GM23338 (cell line): Measurements from ENCODE around the gene CSTB. TPM values are rescaled to one million over a fixed set of nuclear protein-coding genes. Genes with fewer than 3 reads are reported as not detected.

Experiments
- ATAC-seq: fragments of 200-7000 bp; cut with Tn5 transposase; 3 replicates; pipeline ENCODE4 v1.9.1; 2020
- DNase-seq: peaks from one replicate; pipeline ENCODE4 v3.0.0-alpha.2; 2015; ENCODE audit warnings: low spot score
- H2AFZ ChIP-seq: fragments of 200-600 bp; sonication (generic); 2 replicates; pipeline ENCODE4 v1.8.0; 2016; ENCODE audit warnings: antibody characterized with exemption, mild to moderate bottlenecking, moderate library complexity
- H3F3A ChIP-seq: fragments of 200-600 bp; sonication (generic); replicated peaks from 2 replicates; pipeline ENCODE4 v1.8.0; 2017; ENCODE audit warnings: antibody characterized with exemption, mixed run types, low read depth
- H3K27ac ChIP-seq: fragments of 200-600 bp; sonication (generic); 2 replicates; pipeline ENCODE4 v1.6.1; 2016; ENCODE audit warnings: low read depth
- H3K27me3 ChIP-seq: fragments of 200-600 bp; sonication (generic); 2 replicates; pipeline ENCODE4 v1.8.0; 2016; ENCODE audit warnings: mild to moderate bottlenecking, mixed run types, moderate library complexity; ENCODE audit not compliant: insufficient read depth
- H3K36me3 ChIP-seq: fragments of 200-600 bp; sonication (generic); 2 replicates; pipeline ENCODE4 v1.8.0; 2016; ENCODE audit warnings: mild to moderate bottlenecking; ENCODE audit not compliant: insufficient read depth
- H3K4me1 ChIP-seq: fragments of 200-600 bp; sonication (generic); 2 replicates; pipeline ENCODE4 v1.8.0; 2016; ENCODE audit warnings: mild to moderate bottlenecking, moderate library complexity; ENCODE audit not compliant: insufficient read depth
- H3K4me2 ChIP-seq: fragments of 200-600 bp; sonication (generic); 2 replicates; pipeline ENCODE4 v1.7.1; 2017; ENCODE audit warnings: mixed run types
- H3K4me3 ChIP-seq: fragments of 200-600 bp; sonication (generic); 2 replicates; pipeline ENCODE4 v1.6.1; 2016; ENCODE audit warnings: mixed run types
- H3K79me2 ChIP-seq: fragments of 200-600 bp; sonication (generic); replicated peaks from 2 replicates; pipeline ENCODE4 v1.8.0; 2017; ENCODE audit warnings: mild to moderate bottlenecking; ENCODE audit not compliant: insufficient read depth
- H3K9me2 ChIP-seq: fragments of 200-600 bp; sonication (generic); 2 replicates; pipeline ENCODE4 v1.8.0; 2017; ENCODE audit not compliant: insufficient read depth
- H4K20me1 ChIP-seq: fragments of 200-600 bp; sonication (generic); replicated peaks from 2 replicates; pipeline ENCODE4 v1.8.0; 2017; ENCODE audit warnings: mild to moderate bottlenecking; ENCODE audit not compliant: insufficient read depth
- H3K27ac Mint-ChIP-seq: 2 replicates; pipeline ENCODE4 v1.8.0; 2020; ENCODE audit warnings: inconsistent platforms, mild to moderate bottlenecking, moderate library complexity, mixed read lengths
- H3K27me3 Mint-ChIP-seq: 3 replicates; pipeline ENCODE4 v1.8.0; 2022; ENCODE audit warnings: low read depth, mild to moderate bottlenecking, moderate library complexity, mixed read lengths, inconsistent platforms; ENCODE audit not compliant: insufficient read depth, poor library complexity
- H3K36me3 Mint-ChIP-seq: 3 replicates; pipeline ENCODE4 v1.8.0; 2021; ENCODE audit warnings: low read depth, mild to moderate bottlenecking, inconsistent platforms, moderate library complexity, mixed read lengths
- H3K4me1 Mint-ChIP-seq: 3 replicates; pipeline ENCODE4 v1.8.0; 2020; ENCODE audit warnings: mild to moderate bottlenecking, inconsistent platforms, mixed read lengths
- H3K4me3 Mint-ChIP-seq: 3 replicates; pipeline ENCODE4 v1.8.0; 2021; ENCODE audit warnings: moderate library complexity, mild to moderate bottlenecking, inconsistent platforms, mixed read lengths
- H3K9me3 Mint-ChIP-seq: 3 replicates; pipeline ENCODE4 v1.8.0; 2020; ENCODE audit warnings: moderate library complexity, mild to moderate bottlenecking, inconsistent platforms, mixed read lengths
- CREB1 ChIP-seq: fragments of 250-450 bp; sonication (Bioruptor Pico); IDR thresholded peaks from 2 replicates; pipeline ENCODE4 v1.5.0; 2020; ENCODE audit warnings: low read depth, mild to moderate bottlenecking, moderate library complexity
- CTCF ChIP-seq, 2 experiments: fragments of 200-600 bp in 1 of 2; sonication (generic) in 1 of 2; conservative IDR thresholded peaks; 2 replicates each; pipeline versions ENCODE4 v1.5.1 to v1.6.1; 2016 to 2017; ENCODE audit warnings: antibody characterized with exemption in 2 of 2, low read depth in 2 of 2, mild to moderate bottlenecking in 2 of 2, moderate library complexity in 1 of 2
- ETS1 ChIP-seq: IDR thresholded peaks from 2 replicates; pipeline ENCODE4 v1.6.1; 2016; ENCODE audit warnings: antibody characterized with exemption
- EZH2 ChIP-seq: fragments of 200-600 bp; sonication (generic); IDR thresholded peaks from one replicate; pipeline ENCODE4 v1.8.0; 2017; ENCODE audit warnings: antibody characterized with exemption, mild to moderate bottlenecking, low read depth; ENCODE audit not compliant: unreplicated experiment
- JUNB ChIP-seq: IDR thresholded peaks from one replicate; pipeline ENCODE4 v1.6.1; 2016; ENCODE audit warnings: antibody characterized with exemption; ENCODE audit not compliant: unreplicated experiment
- NANOG ChIP-seq: IDR thresholded peaks from 2 replicates; pipeline ENCODE4 v1.6.1; 2016; ENCODE audit warnings: antibody characterized with exemption, borderline replicate concordance
- POLR2AphosphoS5 ChIP-seq: IDR thresholded peaks from 2 replicates; pipeline ENCODE4 v1.6.1; 2016; ENCODE audit warnings: antibody characterized with exemption, low read depth
- STAT1 ChIP-seq: IDR thresholded peaks from one replicate; pipeline ENCODE4 v1.6.1; 2016; ENCODE audit warnings: antibody characterized with exemption; ENCODE audit not compliant: unreplicated experiment
- ZNF331 ChIP-seq: fragments of 250-450 bp; sonication (Bioruptor Pico); IDR thresholded peaks from 2 replicates; pipeline ENCODE4 v1.5.0; 2020; ENCODE audit warnings: low read depth, mild to moderate bottlenecking, moderate library complexity
- long read RNA-seq: library from polyadenylated mRNA; unstranded; transcript quantifications from one replicate; pipeline ENCODE4 v2.0.0, GENCODE V29; 2020; ENCODE audit not compliant: unreplicated experiment
- polyA plus RNA-seq: library from polyadenylated mRNA; unstranded; fragments of >200 nt; fragmentation: Nextera tagmentation; extraction: Ambion mirVana; gene quantifications from 2 replicates; pipeline ENCODE4 v1.2.1, GENCODE V29; 2016
- total RNA-seq: library from RNA; depleted of rRNA; stranded (reverse); fragments of >200 nt; shearing (Covaris generic); gene quantifications from 2 replicates; pipeline ENCODE4 v1.2.3, GENCODE V29; 2014; rRNA removed

Gene CSTB
- total RNA-seq (10.0 and 10.1 TPM in 2 replicates), polyA plus RNA-seq (142 and 147 TPM in 2 replicates)
- long read RNA-seq, transcript CSTB-201 (3 exons, 2,164 nt) = major isoform, 94 of 98 reads
- long read RNA-seq, partial matches to known transcripts = 0 of 98 reads
- long read RNA-seq, other reads (novel, unspliced or antisense) = 0 of 98 reads

GRCh38 chr21:43775795-43776430 lies at the start of gene CSTB:
TSS of gene CSTB (minus strand) at chr21:43776308. CDS start at chr21:43776269, 39 bp downstream.
- DNase-seq (peak; percentile 85), ATAC-seq (peak; percentile 70)
- H3F3A ChIP-seq = peaks cover 11% of the 10 kb centered on the region; the same call in 1 of the 2 replicates
- peaks cover 5% of the 10 kb centered on the region for H3K36me3 ChIP-seq
- H3K4me2 ChIP-seq = peak within 1 kb of the TSS; percentile 92
- peaks cover 16% of the 10 kb centered on the region for H3K79me2 ChIP-seq
- Mint-ChIP-seq H3K4me1 (peaks cover 47% of the 10 kb centered on the region), H3K36me3 (peaks cover 27% of the 10 kb centered on the region), H3K27me3 (peaks cover 29% of the 10 kb centered on the region), H3K4me3 (peak within 1 kb of the TSS; percentile 91), H3K9me3 (no peaks in the 10 kb centered on the region; the same call in 2 of the 3 replicates), H3K27ac (no peak within 1 kb of the TSS)
- H3K27ac ChIP-seq = no peak within 1 kb of the TSS
- peak within 1 kb of the TSS; percentile 94 for H3K4me3 ChIP-seq
- no peaks in the 10 kb centered on the region for H3K27me3 ChIP-seq
- no peaks in the 10 kb centered on the region for H4K20me1 ChIP-seq
- peaks cover 25% of the 10 kb centered on the region for H3K4me1 ChIP-seq
- TF ChIP-seq NANOG = no peak
- no peak for TF ChIP-seq STAT1
- peak in 1 of 2 experiments; percentile 13; a peak in 1 of 4 replicates for TF ChIP-seq CTCF (conservative IDR thresholded peaks at IDR 0.05; ENCODE audit: low read depth in 2 of 2)
- TF ChIP-seq ZNF331 (CRISPR knock-in tag) = no peak
- 0 out of 2 replicates have a peak, but pooled peaks have one; percentile 33 for TF ChIP-seq CREB1 (CRISPR knock-in tag)
- peak; percentile 90 for TF ChIP-seq POLR2AphosphoS5
- TF ChIP-seq EZH2 = no peak
- no peaks in the 10 kb centered on the region for H3K9me2 ChIP-seq
- H2AFZ ChIP-seq = peak within 1 kb of the TSS; percentile 87; the same call in 1 of the 2 replicates

GRCh38 chr21:43825242-43825935 lies 49.3 kb upstream of the CSTB start:
- Mint-ChIP-seq H3K36me3 (peaks cover 12% of the 10 kb centered on the region; the same call in 2 of the 3 replicates), H3K27me3 (peaks cover 5% of the 10 kb centered on the region), H3K4me1 (peaks cover 6% of the 10 kb centered on the region; the same call in 2 of the 3 replicates), H3K9me3 (peaks cover 10% of the 10 kb centered on the region; the same call in 2 of the 3 replicates), H3K4me3 (no peak overlapping the region), H3K27ac (no peak overlapping the region)
- Histone ChIP-seq H3K27me3 (no peaks in the 10 kb centered on the region), H3K27ac (no peak overlapping the region), H3F3A (no peaks in the 10 kb centered on the region), H3K4me2 (no peak overlapping the region), H3K9me2 (no peaks in the 10 kb centered on the region), H3K36me3 (no peaks in the 10 kb centered on the region), H3K4me1 (0 out of 2 replicates have a peak, but pooled peaks cover 5% of the 10 kb centered on the region), H3K79me2 (no peaks in the 10 kb centered on the region), H2AFZ (no peak overlapping the region), H4K20me1 (no peaks in the 10 kb centered on the region), H3K4me3 (no peak overlapping the region)
- ATAC-seq = no peak
- no peak for DNase-seq
- no peak for TF ChIP-seq ETS1
- no peak for TF ChIP-seq JUNB
- no peak for TF ChIP-seq ZNF331 (CRISPR knock-in tag)
